Aorta (tissue), 5 donors: ENCODE results near the gene C11orf42. TPM values are rescaled to one million over a fixed set of nuclear protein-coding genes. Genes with fewer than 3 reads are reported as not detected.

Experiments
- ATAC-seq: fragments of 200-7000 bp; cut with Tn5 transposase; one replicate; pipeline ENCODE4 v1.9.1; 2022; ENCODE audit warnings: moderate library complexity; ENCODE audit not compliant: low FRiP score
- DNase-seq, 2 donors: peaks; one replicate each; pipeline ENCODE4 v3.0.0-alpha.2; 2020
- H3K27ac ChIP-seq, 2 donors: one replicate each; pipeline ENCODE4 v1.5.1; 2013; ENCODE audit warnings: low read length in 2 of 2, mild to moderate bottlenecking in 2 of 2, moderate library complexity in 2 of 2, control low read depth in 1 of 2, inconsistent platforms in 1 of 2, low read depth in 1 of 2
- H3K27me3 ChIP-seq, 2 donors: one replicate each; pipeline ENCODE4 v1.6.1; 2013; ENCODE audit warnings: control low read depth in 1 of 2, low read length in 1 of 2, mild to moderate bottlenecking in 1 of 2, moderate library complexity in 1 of 2; ENCODE audit not compliant: insufficient read depth in 2 of 2, control insufficient read depth in 1 of 2
- H3K36me3 ChIP-seq, 2 donors: one replicate each; pipeline ENCODE4 v1.6.1; 2013; ENCODE audit warnings: control low read depth in 1 of 2, low read length in 1 of 2, mild to moderate bottlenecking in 1 of 2; ENCODE audit not compliant: insufficient read depth in 2 of 2, control insufficient read depth in 1 of 2
- H3K4me1 ChIP-seq, 2 donors: one replicate each; pipeline ENCODE4 v1.6.1; 2013; ENCODE audit warnings: low read length in 2 of 2, control low read depth in 1 of 2, mild to moderate bottlenecking in 1 of 2, moderate library complexity in 1 of 2; ENCODE audit not compliant: insufficient read depth in 2 of 2, control insufficient read depth in 1 of 2
- H3K4me3 ChIP-seq, 2 donors: one replicate each; pipeline ENCODE4 v1.5.1; 2013; ENCODE audit warnings: low read length in 2 of 2, control low read depth in 1 of 2, mild to moderate bottlenecking in 1 of 2
- H3K9me3 ChIP-seq: one replicate; pipeline ENCODE4 v1.6.1; 2013; ENCODE audit warnings: mild to moderate bottlenecking, low read length; ENCODE audit not compliant: control insufficient read depth
- WGBS, 2 donors: extraction: QIAGEN DNeasy Blood & Tissue Kit; methylation state at CpG; one replicate each; pipeline ENCODE4 v1.1.7; 2013; 5-methylcytosine and 5-hydroxymethylcytosine counted together
- intact Hi-C, 2 donors: fragments of 100-400 bp; cut with DNase I; formaldehyde crosslinking; loops; one replicate each; pipeline versions ENCODE4 v1.14.2 to v1.15.0; 2022
- polyA plus RNA-seq, 2 donors: library from polyadenylated mRNA; stranded (reverse); fragments of 200-250 nt; gene quantifications; one replicate each; pipeline ENCODE4 v1.2.3, GENCODE V29; 2013
- total RNA-seq, 2 donors: library from RNA; stranded (reverse); fragmentation: NEBNext Ultra II Directional; extraction: Animal tissue kit (Norgen Biotek cat#: 25700); gene quantifications; one replicate each; pipeline ENCODE4 v1.2.1, GENCODE V29; 2021
- donor health status: healthy with polysubstance abuse.
- donor health status: Bipolar disorder and iron deficiency.
- donor health status: DM: no; HTN: no; CAD: no.
- donor health status: DM: no; HTN: no; CAD: no.
- donor health status: DM: yes; HTN: yes; CAD: no.

Gene C11orf42
- total and polyA plus RNA-seq, 4 donors: not detected

GRCh38 chr11:6199174-6199810 lies 6.1 kb upstream of the C11orf42 start, which contains the start of gene OR52W1:
Gene OR52W1, plus strand, starts transcription at chr11:6199224. Its CDS starts 0 bp downstream, at chr11:6199224.
- DNase-seq: no peak
- intact Hi-C loops: no loop called here

GRCh38 chr11:6200975-6201374 lies 4.4 kb upstream of the C11orf42 start:
- intact Hi-C loops: no loop called here
- H3K4me1 ChIP-seq: no peaks in the 10 kb centered on the region
- ATAC-seq: no peak
- no peak overlapping the region for H3K4me3 ChIP-seq
- 80 to 86% methylated on average over 4 of the region's 4 CpGs for WGBS, 2 donors
- H3K36me3 ChIP-seq: peaks cover 0 to 4% of the 10 kb centered on the region in 2 donors
- no peak overlapping the region for H3K27ac ChIP-seq
- peak in 1 of 2 donors; percentile 88 for DNase-seq
- H3K27me3 ChIP-seq: no peaks in the 10 kb centered on the region
- H3K9me3 ChIP-seq: no peaks in the 10 kb centered on the region

More at GRCh38 chr11:6199174-6199810, 6.1 kb upstream of the C11orf42 start, which contains the start of gene OR52W1:
- H3K27ac ChIP-seq: no peak within 1 kb of the TSS
- H3K36me3 ChIP-seq: no peaks in the 10 kb centered on the region
- WGBS, 2 donors: 98 to 99% methylated on average over 5 of the region's 5 CpGs
- no peak within 1 kb of the TSS for H3K4me3 ChIP-seq
- H3K27me3 ChIP-seq: no peaks in the 10 kb centered on the region
- no peaks in the 10 kb centered on the region for H3K9me3 ChIP-seq
- ATAC-seq: no peak
- no peaks in the 10 kb centered on the region for H3K4me1 ChIP-seq

GRCh38 chr11:6201481-6201880 lies 3.9 kb upstream of the C11orf42 start:
- Histone ChIP-seq H3K27ac (no peak overlapping the region), H3K4me1 (no peaks in the 10 kb centered on the region), H3K36me3 (peaks cover 0 to 4% of the 10 kb centered on the region in 2 donors), H3K9me3 (no peaks in the 10 kb centered on the region), H3K4me3 (no peak overlapping the region), H3K27me3 (no peaks in the 10 kb centered on the region)
- 80 to 82% methylated on average over 2 of the region's 2 CpGs for WGBS, 2 donors
- DNase-seq: no peak
- intact Hi-C loops: no loop called here
- no peak for ATAC-seq

- WGBS, 2 donors: 63 to 79% methylated on average over 1 of the region's 1 CpG
- intact Hi-C loops: no loop called here
Measured at GRCh38 chr11:6202041-6202440, 3.3 kb upstream of the C11orf42 start.

GRCh38 chr11:6203327-6203726 lies 2.0 kb upstream of the C11orf42 start:
- H3K27me3 ChIP-seq: no peaks in the 10 kb centered on the region
- ATAC-seq (no peak), DNase-seq (no peak)
- peaks cover 0 to 4% of the 10 kb centered on the region in 2 donors for H3K36me3 ChIP-seq
- no peak overlapping the region for H3K4me3 ChIP-seq
- WGBS, 2 donors: 74 to 77% methylated on average over 3 of the region's 3 CpGs
- H3K27ac ChIP-seq: no peak overlapping the region
- H3K9me3 ChIP-seq: no peaks in the 10 kb centered on the region
- intact Hi-C loops: no loop called here
- no peaks in the 10 kb centered on the region for H3K4me1 ChIP-seq

More at GRCh38 chr11:6202041-6202440, 3.3 kb upstream of the C11orf42 start:
- no peaks in the 10 kb centered on the region for H3K4me1 ChIP-seq
- no peak overlapping the region for H3K27ac ChIP-seq
- H3K4me3 ChIP-seq: no peak overlapping the region
- no peak for DNase-seq
- H3K36me3 ChIP-seq: peaks cover 0 to 4% of the 10 kb centered on the region in 2 donors
- no peaks in the 10 kb centered on the region for H3K27me3 ChIP-seq
- H3K9me3 ChIP-seq: no peaks in the 10 kb centered on the region
- no peak for ATAC-seq

GRCh38 chr11:6204706-6205105 lies 651 bp upstream of the C11orf42 start:
- ATAC-seq (no peak), DNase-seq (no peak)
- H3K4me3 ChIP-seq: no peak overlapping the region
- no peaks in the 10 kb centered on the region for H3K9me3 ChIP-seq
- no peaks in the 10 kb centered on the region for H3K27me3 ChIP-seq
- intact Hi-C loops: no loop called here
- no peak overlapping the region for H3K27ac ChIP-seq
- no peaks in the 10 kb centered on the region for H3K4me1 ChIP-seq
- 97 to 98% methylated on average over 1 of the region's 1 CpG for WGBS, 2 donors
- peaks cover 0 to 4% of the 10 kb centered on the region in 2 donors for H3K36me3 ChIP-seq

- H3K4me1 ChIP-seq: no peaks in the 10 kb centered on the region
- no peak for DNase-seq
- no peak overlapping the region for H3K4me3 ChIP-seq
- H3K9me3 ChIP-seq: no peaks in the 10 kb centered on the region
- no peaks in the 10 kb centered on the region for H3K27me3 ChIP-seq
- H3K27ac ChIP-seq: no peak overlapping the region
- intact Hi-C loops: no loop called here
- ATAC-seq: no peak
- peaks cover 3 to 4% of the 10 kb centered on the region in 2 donors for H3K36me3 ChIP-seq
- 78 to 79% methylated on average over 3 of the region's 3 CpGs for WGBS, 2 donors
Measured at GRCh38 chr11:6206456-6207180, 1.3 kb downstream of the C11orf42 start.

- Histone ChIP-seq H3K4me1 (no peaks in the 10 kb centered on the region), H3K36me3 (peaks cover 3 to 8% of the 10 kb centered on the region in 2 donors), H3K9me3 (no peaks in the 10 kb centered on the region), H3K27me3 (no peaks in the 10 kb centered on the region), H3K27ac (no peak overlapping the region), H3K4me3 (no peak overlapping the region)
- ATAC-seq (no peak), DNase-seq (no peak)
- 95% methylated on average over 12 of the region's 12 CpGs for WGBS, 2 donors
- intact Hi-C loops: no loop called here
Measured at GRCh38 chr11:6209801-6210200, 4.4 kb downstream of the C11orf42 start.
